HG03460 (cell line): ENCODE results near the gene GPR39.

Experiments
- ATAC-seq: cut with Tn5 transposase; IDR thresholded peaks from one replicate; pipeline ENCODE4 v1.9.1; 2021; ENCODE audit not compliant: unreplicated experiment

GPR39 gene

GRCh38 chr2:132560562-132560961 is 144.0 kb downstream of the GPR39 start:
- no peak for ATAC-seq

- ATAC-seq, result no peak
These were observed 145.6 kb downstream of the GPR39 start for GRCh38 chr2:132562245-132562644.

GRCh38 chr2:132564065-132564464 is 147.5 kb downstream of the GPR39 start:
- no peak for ATAC-seq

GRCh38 chr2:132566379-132566778 is 149.8 kb downstream of the GPR39 start:
- no peak for ATAC-seq

GRCh38 chr2:132567682-132568081 is 151.1 kb downstream of the GPR39 start:
- no peak for ATAC-seq

GRCh38 chr2:132568656-132569055 is 152.1 kb downstream of the GPR39 start:
- no peak for ATAC-seq

- ATAC-seq, result no peak
These were observed 156.9 kb downstream of the GPR39 start for GRCh38 chr2:132573444-132574007.

GRCh38 chr2:132577686-132578085 is 161.1 kb downstream of the GPR39 start:
- ATAC-seq, result no peak

- no peak for ATAC-seq
These were observed 165.0 kb downstream of the GPR39 start for GRCh38 chr2:132581591-132581990.

GRCh38 chr2:132581991-132582738 is 165.6 kb downstream of the GPR39 start:
- ATAC-seq, result no peak

- no peak for ATAC-seq
These were observed 167.2 kb downstream of the GPR39 start for GRCh38 chr2:132583666-132584360.

- ATAC-seq, result no peak
These were observed 168.6 kb downstream of the GPR39 start for GRCh38 chr2:132584976-132585817.

- ATAC-seq, result no peak
These were observed 169.5 kb downstream of the GPR39 start for GRCh38 chr2:132586101-132586511.

GRCh38 chr2:132586835-132587234 is 170.2 kb downstream of the GPR39 start:
- no peak for ATAC-seq

- no peak for ATAC-seq
These were observed 172.0 kb downstream of the GPR39 start for GRCh38 chr2:132588576-132588975.

- ATAC-seq, result no peak
These were observed 172.7 kb downstream of the GPR39 start for GRCh38 chr2:132589111-132589830.

- ATAC-seq, result no peak
These were observed 173.4 kb downstream of the GPR39 start for GRCh38 chr2:132589966-132590365.

GRCh38 chr2:132593171-132593570 is 176.6 kb downstream of the GPR39 start:
- no peak for ATAC-seq

- ATAC-seq, result no peak
These were observed 178.6 kb downstream of the GPR39 start for GRCh38 chr2:132595186-132595585.

GRCh38 chr2:132595693-132596092 is 179.1 kb downstream of the GPR39 start:
- no peak for ATAC-seq

GRCh38 chr2:132597166-132597565 is 180.6 kb downstream of the GPR39 start:
- ATAC-seq, result no peak
